OCI-LY1 (cell line): ENCODE results near the gene TRIM46.

ENCODE experiments used
- H2AFZ ChIP-seq: fragments of 200-600 bp; sonication (generic), shearing (Covaris generic); 2 replicates; pipeline ENCODE4 v1.6.0; 2014; ENCODE audit warnings: antibody characterized with exemption, mild to moderate bottlenecking, low read length
- H3F3A ChIP-seq: fragments of 200-600 bp; sonication (generic), shearing (Covaris generic); 2 replicates; pipeline ENCODE4 v1.6.0; 2014; ENCODE audit warnings: mild to moderate bottlenecking, antibody characterized with exemption, low read length, moderate library complexity; ENCODE audit not compliant: insufficient read depth
- H3K27ac ChIP-seq: fragments of 200-600 bp; sonication (generic); 2 replicates; pipeline ENCODE4 v1.5.1; 2014; ENCODE audit warnings: low read length, mixed run types, mild to moderate bottlenecking, low read depth; ENCODE audit not compliant: poor library complexity, severe bottlenecking
- H3K27me3 ChIP-seq: fragments of 200-600 bp; sonication (generic); 2 replicates; pipeline ENCODE4 v1.6.0; 2014; ENCODE audit warnings: antibody characterized with exemption, mild to moderate bottlenecking, low read length, moderate library complexity; ENCODE audit not compliant: insufficient read depth
- H3K36me3 ChIP-seq: fragments of 200-600 bp; sonication (generic); 2 replicates; pipeline ENCODE4 v1.6.1; 2014; ENCODE audit warnings: mild to moderate bottlenecking, antibody characterized with exemption, low read length, moderate library complexity, mixed read lengths; ENCODE audit not compliant: insufficient read depth
- H3K4me1 ChIP-seq: fragments of 200-600 bp; sonication (generic); 2 replicates; pipeline ENCODE4 v1.5.1; 2014; ENCODE audit warnings: mild to moderate bottlenecking, low read length, moderate library complexity; ENCODE audit not compliant: insufficient read depth, severe bottlenecking
- H3K4me2 ChIP-seq: fragments of 200-600 bp; sonication (generic), shearing (Covaris generic); 2 replicates; pipeline ENCODE4 v1.6.1; 2014; ENCODE audit warnings: low read length
- H3K4me3 ChIP-seq: fragments of 200-600 bp; sonication (generic); 2 replicates; pipeline ENCODE4 v1.5.1; 2014; ENCODE audit warnings: low read length, low read depth, mild to moderate bottlenecking, mixed read lengths; ENCODE audit not compliant: poor library complexity, severe bottlenecking
- H3K79me2 ChIP-seq: fragments of 200-600 bp; shearing (Covaris generic); 2 replicates; pipeline ENCODE4 v1.6.1; 2016; ENCODE audit warnings: mixed run types, low read length, mixed read lengths; ENCODE audit not compliant: insufficient read depth
- H3K9ac ChIP-seq: fragments of 200-600 bp; sonication (generic), shearing (Covaris generic); 2 replicates; pipeline ENCODE4 v1.6.1; 2014; ENCODE audit warnings: mild to moderate bottlenecking, low read length, mixed read lengths
- H3K9me2 ChIP-seq: fragments of 200-600 bp; sonication (generic), shearing (Covaris generic); 2 replicates; pipeline ENCODE4 v1.6.1; 2014; ENCODE audit warnings: low read depth, mild to moderate bottlenecking, low read length, mixed read lengths
- H3K9me3 ChIP-seq: fragments of 200-600 bp; shearing (Covaris generic); 2 replicates; pipeline ENCODE4 v1.6.1; 2014; ENCODE audit warnings: low read length, mixed read lengths
- H4K20me1 ChIP-seq: fragments of 200-600 bp; sonication (generic), shearing (Covaris generic); 2 replicates; pipeline ENCODE4 v1.6.0; 2016; ENCODE audit warnings: mild to moderate bottlenecking, low read length; ENCODE audit not compliant: insufficient read depth
- CTCF ChIP-seq: fragments of 200-600 bp; sonication (generic), shearing (Covaris generic); IDR thresholded peaks from 2 replicates; pipeline ENCODE4 v1.5.1; 2017; ENCODE audit warnings: mild to moderate bottlenecking, antibody characterized with exemption, low read length, moderate library complexity, mixed read lengths
- EZH2 ChIP-seq: fragments of 200-600 bp; sonication (generic), shearing (Covaris generic); IDR thresholded peaks from 2 replicates; pipeline ENCODE4 v1.8.0; 2017; ENCODE audit warnings: borderline replicate concordance, mixed run types, mild to moderate bottlenecking, antibody characterized with exemption, low read length, moderate library complexity, mixed read lengths

Gene TRIM46

GRCh38 chr1:155130272-155131006, 43.2 kb upstream of the TRIM46 start:
- Histone ChIP-seq H3K27ac (no peak overlapping the region), H2AFZ (no peak overlapping the region), H3K27me3 (0 out of 2 replicates have a peak, but pooled peaks cover 8% of the 10 kb centered on the region), H3K4me1 (peaks cover 25% of the 10 kb centered on the region), H3K4me2 (no peak overlapping the region), H3K9me2 (no peaks in the 10 kb centered on the region), H3K4me3 (no peak overlapping the region), H3K9me3 (no peaks in the 10 kb centered on the region), H3K9ac (no peak overlapping the region), H3F3A (no peaks in the 10 kb centered on the region), H3K79me2 (no peaks in the 10 kb centered on the region), H3K36me3 (no peaks in the 10 kb centered on the region), H4K20me1 (no peaks in the 10 kb centered on the region)
- TF ChIP-seq EZH2 (no peak), CTCF (no peak)

GRCh38 chr1:155131285-155131684, 42.4 kb upstream of the TRIM46 start:
- Histone ChIP-seq H3K9me3 (no peaks in the 10 kb centered on the region), H3K9me2 (no peaks in the 10 kb centered on the region), H3K9ac (no peak overlapping the region), H3K4me3 (no peak overlapping the region), H3K36me3 (no peaks in the 10 kb centered on the region), H3K4me2 (no peak overlapping the region), H3K27ac (no peak overlapping the region), H4K20me1 (no peaks in the 10 kb centered on the region), H3K27me3 (no peaks in the 10 kb centered on the region), H2AFZ (no peak overlapping the region), H3F3A (no peaks in the 10 kb centered on the region), H3K79me2 (no peaks in the 10 kb centered on the region), H3K4me1 (peaks cover 25% of the 10 kb centered on the region)
- TF ChIP-seq CTCF (no peak), EZH2 (no peak)

GRCh38 chr1:155131856-155132255, 41.8 kb upstream of the TRIM46 start:
- H2AFZ ChIP-seq: no peak overlapping the region
- H3K4me1 ChIP-seq: peaks cover 25% of the 10 kb centered on the region
- no peaks in the 10 kb centered on the region for H3K27me3 ChIP-seq
- no peak overlapping the region for H3K27ac ChIP-seq
- 0 out of 2 replicates have a peak, but pooled peaks cover 3% of the 10 kb centered on the region for H3F3A ChIP-seq
- H3K36me3 ChIP-seq: no peaks in the 10 kb centered on the region
- no peaks in the 10 kb centered on the region for H4K20me1 ChIP-seq
- H3K9me2 ChIP-seq: no peaks in the 10 kb centered on the region
- no peaks in the 10 kb centered on the region for H3K79me2 ChIP-seq
- H3K4me2 ChIP-seq: no peak overlapping the region
- no peak overlapping the region for H3K4me3 ChIP-seq
- no peak for TF ChIP-seq EZH2
- no peak for TF ChIP-seq CTCF
- H3K9ac ChIP-seq: no peak overlapping the region
- H3K9me3 ChIP-seq: no peaks in the 10 kb centered on the region
